ENCODE data around the gene SRRM1.

Gene SRRM1

DNA sequence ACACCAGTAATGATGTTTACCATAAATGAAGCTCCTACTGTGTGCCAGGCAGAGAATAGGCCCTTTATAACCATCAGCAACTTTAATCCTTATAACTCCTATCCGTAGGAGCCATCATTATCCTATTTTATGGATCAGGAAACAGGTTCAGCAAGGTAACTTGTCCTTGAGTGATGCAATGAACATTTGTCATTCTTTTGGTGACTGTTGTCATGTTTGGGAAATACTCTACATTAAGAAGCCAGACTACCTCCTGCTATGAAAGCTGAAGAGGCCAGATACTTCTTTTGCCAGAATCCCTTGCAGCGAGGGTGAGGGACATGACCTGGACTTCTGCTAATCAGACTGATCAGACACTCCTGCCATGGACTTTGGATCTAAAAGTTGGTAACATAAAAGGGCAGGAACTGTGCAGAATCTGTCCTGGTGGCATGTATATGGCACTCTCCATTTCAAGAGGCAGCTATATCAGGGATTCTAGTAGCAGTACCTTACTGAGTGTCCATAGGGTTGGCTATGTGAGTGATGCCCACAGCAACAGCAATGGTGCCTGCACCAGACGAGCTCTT is 33.1 kb upstream of the SRRM1 start:
- Histone ChIP-seq H3K79me2 (ENCODE audit: insufficient read depth, low read depth) (no peaks in the 10 kb centered on the region), H3K27me3 (ENCODE audit: insufficient read depth, low read depth) (no peaks in the 10 kb centered on the region), H2AFZ (ENCODE audit: low read depth) (no peak overlapping the region), H3K4me3 (IDR thresholded peaks at IDR 0.05; ENCODE audit: insufficient read depth, low read depth, low read length) (no peak overlapping the region), H3K4me1 (ENCODE audit: low read depth, poor library complexity, severe bottlenecking) (no peaks in the 10 kb centered on the region), H3K36me3 (ENCODE audit: insufficient read depth) (no peaks in the 10 kb centered on the region), H3K27ac (no peak overlapping the region), H3K4me2 (no peak overlapping the region), H3K9ac (no peak overlapping the region), H4K20me1 (ENCODE audit: insufficient read depth) (no peaks in the 10 kb centered on the region)
- TF ChIP-seq, protein P1, sequence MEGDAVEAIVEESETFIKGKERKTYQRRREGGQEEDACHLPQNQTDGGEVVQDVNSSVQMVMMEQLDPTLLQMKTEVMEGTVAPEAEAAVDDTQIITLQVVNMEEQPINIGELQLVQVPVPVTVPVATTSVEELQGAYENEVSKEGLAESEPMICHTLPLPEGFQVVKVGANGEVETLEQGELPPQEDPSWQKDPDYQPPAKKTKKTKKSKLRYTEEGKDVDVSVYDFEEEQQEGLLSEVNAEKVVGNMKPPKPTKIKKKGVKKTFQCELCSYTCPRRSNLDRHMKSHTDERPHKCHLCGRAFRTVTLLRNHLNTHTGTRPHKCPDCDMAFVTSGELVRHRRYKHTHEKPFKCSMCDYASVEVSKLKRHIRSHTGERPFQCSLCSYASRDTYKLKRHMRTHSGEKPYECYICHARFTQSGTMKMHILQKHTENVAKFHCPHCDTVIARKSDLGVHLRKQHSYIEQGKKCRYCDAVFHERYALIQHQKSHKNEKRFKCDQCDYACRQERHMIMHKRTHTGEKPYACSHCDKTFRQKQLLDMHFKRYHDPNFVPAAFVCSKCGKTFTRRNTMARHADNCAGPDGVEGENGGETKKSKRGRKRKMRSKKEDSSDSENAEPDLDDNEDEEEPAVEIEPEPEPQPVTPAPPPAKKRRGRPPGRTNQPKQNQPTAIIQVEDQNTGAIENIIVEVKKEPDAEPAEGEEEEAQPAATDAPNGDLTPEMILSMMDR (conservative IDR thresholded peaks at IDR 0.05; ENCODE audit: low read depth, low read length) = no peak

DNA sequence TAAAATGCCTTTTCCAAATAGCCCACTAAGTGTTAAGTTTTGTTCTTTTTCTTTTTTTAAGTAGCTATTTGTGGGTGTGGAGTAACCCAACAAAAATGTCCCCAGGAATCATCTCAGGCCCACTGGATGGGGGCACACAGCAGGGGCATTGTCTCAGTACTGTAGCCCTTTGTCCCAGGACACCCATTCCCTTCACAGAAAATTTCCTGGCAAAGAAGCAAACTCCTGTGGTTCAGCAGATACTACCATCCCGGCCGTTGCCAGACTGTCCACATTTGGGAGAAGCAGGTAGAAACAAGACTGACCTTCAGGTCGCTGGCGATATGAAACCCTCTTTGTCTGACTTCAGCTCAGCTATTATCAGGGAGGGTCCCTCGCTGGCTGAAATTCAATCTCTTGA is 23.7 kb upstream of the SRRM1 start:
- no peak overlapping the region for H3K4me2 ChIP-seq
- H3K9ac ChIP-seq = no peak overlapping the region
- no peaks in the 10 kb centered on the region for H3K79me2 ChIP-seq (ENCODE audit: insufficient read depth, low read depth)
- no peaks in the 10 kb centered on the region for H3K36me3 ChIP-seq (ENCODE audit: insufficient read depth)
- TF ChIP-seq, protein P1 (conservative IDR thresholded peaks at IDR 0.05; ENCODE audit: low read depth, low read length) = no peak
- no peaks in the 10 kb centered on the region for H4K20me1 ChIP-seq (ENCODE audit: insufficient read depth)
- H3K27ac ChIP-seq = no peak overlapping the region
- no peak overlapping the region for H2AFZ ChIP-seq (ENCODE audit: low read depth)
- no peaks in the 10 kb centered on the region for H3K4me1 ChIP-seq (ENCODE audit: low read depth, poor library complexity, severe bottlenecking)
- no peaks in the 10 kb centered on the region for H3K27me3 ChIP-seq (ENCODE audit: insufficient read depth, low read depth)
- H3K4me3 ChIP-seq (IDR thresholded peaks at IDR 0.05; ENCODE audit: insufficient read depth, low read depth, low read length) = no peak overlapping the region

DNA sequence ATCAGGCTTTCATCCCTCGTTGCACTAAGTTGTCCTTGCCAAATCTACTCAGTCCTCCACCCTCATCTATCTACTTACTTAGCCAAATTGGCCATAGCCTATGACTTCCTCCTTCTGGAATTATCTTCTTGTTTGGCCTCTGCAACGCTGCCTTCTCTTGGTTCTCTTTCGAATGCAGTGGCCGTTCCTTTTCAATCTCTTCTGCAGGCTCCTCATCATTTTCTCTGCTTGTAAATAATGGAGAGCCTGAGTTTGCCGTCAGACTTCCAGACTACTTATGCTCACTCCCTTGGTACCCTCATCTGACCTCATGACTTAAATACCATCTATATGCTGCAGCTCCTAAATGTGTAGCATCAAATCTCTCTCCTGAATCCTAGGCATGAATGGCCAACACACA is 22.4 kb upstream of the SRRM1 start:
- no peaks in the 10 kb centered on the region for H3K36me3 ChIP-seq (ENCODE audit: insufficient read depth)
- H3K79me2 ChIP-seq (ENCODE audit: insufficient read depth, low read depth) = no peaks in the 10 kb centered on the region

DNA sequence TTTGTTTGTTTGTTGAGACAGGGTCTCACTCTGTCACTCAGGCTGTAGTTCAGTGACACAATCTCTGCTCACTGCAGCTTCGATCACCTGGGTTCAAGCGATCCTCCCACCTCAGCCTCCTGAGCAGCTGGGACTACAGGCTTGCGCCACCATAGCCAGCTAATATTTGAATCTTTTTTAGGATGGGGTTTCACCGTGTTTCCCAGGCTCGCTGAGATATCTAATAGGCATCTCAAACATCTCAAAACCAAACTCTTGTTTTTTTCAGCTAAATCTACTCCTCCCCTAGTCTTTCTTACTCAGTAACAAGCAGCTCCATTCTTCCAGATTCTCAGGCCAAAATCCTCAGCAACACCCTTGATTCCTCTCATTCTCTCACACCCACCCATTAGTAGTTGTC is 22.0 kb upstream of the SRRM1 start:
- H4K20me1 ChIP-seq (ENCODE audit: insufficient read depth) = no peaks in the 10 kb centered on the region
- no peaks in the 10 kb centered on the region for H3K4me1 ChIP-seq (ENCODE audit: low read depth, poor library complexity, severe bottlenecking)
- H2AFZ ChIP-seq (ENCODE audit: low read depth) = no peak overlapping the region
- no peak overlapping the region for H3K4me2 ChIP-seq
- no peaks in the 10 kb centered on the region for H3K27me3 ChIP-seq (ENCODE audit: insufficient read depth, low read depth)
- no peak overlapping the region for H3K9ac ChIP-seq
- H3K27ac ChIP-seq = no peak overlapping the region
- no peak overlapping the region for H3K4me3 ChIP-seq (IDR thresholded peaks at IDR 0.05; ENCODE audit: insufficient read depth, low read depth, low read length)
- no peaks in the 10 kb centered on the region for H3K79me2 ChIP-seq (ENCODE audit: insufficient read depth, low read depth)
- no peaks in the 10 kb centered on the region for H3K36me3 ChIP-seq (ENCODE audit: insufficient read depth)
- TF ChIP-seq, protein P1 (conservative IDR thresholded peaks at IDR 0.05; ENCODE audit: low read depth, low read length) = no peak

More for the DNA sequence above, 22.4 kb upstream of the SRRM1 start:
- Histone ChIP-seq H3K27ac (no peak overlapping the region), H3K9ac (no peak overlapping the region), H3K4me3 (IDR thresholded peaks at IDR 0.05; ENCODE audit: insufficient read depth, low read depth, low read length) (no peak overlapping the region), H3K4me2 (no peak overlapping the region), H2AFZ (ENCODE audit: low read depth) (no peak overlapping the region), H3K4me1 (ENCODE audit: low read depth, poor library complexity, severe bottlenecking) (no peaks in the 10 kb centered on the region), H4K20me1 (ENCODE audit: insufficient read depth) (no peaks in the 10 kb centered on the region), H3K27me3 (ENCODE audit: insufficient read depth, low read depth) (no peaks in the 10 kb centered on the region)
- TF ChIP-seq, protein P1 (conservative IDR thresholded peaks at IDR 0.05; ENCODE audit: low read depth, low read length) = no peak
